GM12865 (cell line): Measurements from ENCODE around the gene POC1A.

ENCODE experiments used
- DNase-seq: peaks from one replicate; pipeline ENCODE4 v3.0.0; 2010; ENCODE audit warnings: low read depth
- H3K4me3 ChIP-seq: 2 replicates; pipeline ENCODE4 v1.5.1; 2011; ENCODE audit warnings: mild to moderate bottlenecking, low read depth, low read length, control low read depth
- TF ChIP-seq, protein P1 (sequence below): IDR thresholded peaks from 2 replicates; pipeline ENCODE4 v1.5.1; 2011; ENCODE audit warnings: low read length, control low read depth, low read depth, inconsistent platforms; ENCODE audit not compliant: insufficient read depth; ENCODE audit errors: missing control alignments

Gene POC1A

DNA sequence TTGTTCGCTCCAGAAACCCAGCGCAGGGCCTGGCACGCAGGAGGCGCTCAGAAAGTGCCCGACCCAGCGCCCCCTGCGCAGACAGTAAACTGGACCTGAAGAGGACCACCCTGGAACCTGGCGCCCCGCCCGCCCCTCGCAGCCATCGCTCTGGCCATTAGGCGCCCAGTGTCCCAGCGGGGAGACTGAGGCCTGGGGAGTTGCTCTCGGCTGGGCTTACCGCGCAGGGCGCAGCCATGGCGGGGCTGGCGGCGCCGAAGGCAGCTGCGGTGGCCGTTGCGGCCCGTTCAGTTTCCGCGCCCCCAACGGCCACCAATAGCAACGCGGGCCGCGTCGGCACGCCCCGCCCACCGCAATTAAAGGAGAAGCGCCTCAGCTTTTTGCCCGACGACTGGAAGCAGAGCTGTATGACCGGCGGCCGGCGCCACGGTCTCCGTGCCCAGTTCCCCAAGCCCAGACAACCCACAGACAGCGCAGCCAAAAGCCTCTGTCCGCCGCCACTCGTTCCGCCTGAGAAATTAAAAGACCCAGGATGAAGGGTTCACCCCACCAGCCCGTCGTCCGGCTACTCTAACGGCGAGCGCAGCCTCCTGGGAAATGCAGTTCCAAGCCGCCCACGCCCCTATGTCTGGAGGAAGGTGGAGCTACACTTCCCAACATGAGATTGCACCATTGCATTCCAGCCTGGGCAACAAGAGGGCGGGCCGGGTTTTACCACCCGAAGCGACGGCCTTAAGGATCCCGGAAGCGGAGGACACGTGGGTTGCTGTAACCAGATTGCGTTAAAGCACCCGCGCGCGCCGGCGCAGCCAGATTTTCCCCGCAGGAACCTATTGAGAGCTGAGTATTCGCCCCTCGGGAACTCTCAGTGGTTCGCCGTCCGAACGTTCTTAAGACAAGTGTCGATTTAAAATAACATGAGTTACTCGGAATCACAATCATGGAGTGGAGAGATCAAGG is at the start of gene POC1A:
Gene POC1A, minus strand, starts transcription at position 289 of the 960 bp plus-strand sequence. Its CDS starts 51 bp downstream, at position 238.
- TF ChIP-seq, protein P1, sequence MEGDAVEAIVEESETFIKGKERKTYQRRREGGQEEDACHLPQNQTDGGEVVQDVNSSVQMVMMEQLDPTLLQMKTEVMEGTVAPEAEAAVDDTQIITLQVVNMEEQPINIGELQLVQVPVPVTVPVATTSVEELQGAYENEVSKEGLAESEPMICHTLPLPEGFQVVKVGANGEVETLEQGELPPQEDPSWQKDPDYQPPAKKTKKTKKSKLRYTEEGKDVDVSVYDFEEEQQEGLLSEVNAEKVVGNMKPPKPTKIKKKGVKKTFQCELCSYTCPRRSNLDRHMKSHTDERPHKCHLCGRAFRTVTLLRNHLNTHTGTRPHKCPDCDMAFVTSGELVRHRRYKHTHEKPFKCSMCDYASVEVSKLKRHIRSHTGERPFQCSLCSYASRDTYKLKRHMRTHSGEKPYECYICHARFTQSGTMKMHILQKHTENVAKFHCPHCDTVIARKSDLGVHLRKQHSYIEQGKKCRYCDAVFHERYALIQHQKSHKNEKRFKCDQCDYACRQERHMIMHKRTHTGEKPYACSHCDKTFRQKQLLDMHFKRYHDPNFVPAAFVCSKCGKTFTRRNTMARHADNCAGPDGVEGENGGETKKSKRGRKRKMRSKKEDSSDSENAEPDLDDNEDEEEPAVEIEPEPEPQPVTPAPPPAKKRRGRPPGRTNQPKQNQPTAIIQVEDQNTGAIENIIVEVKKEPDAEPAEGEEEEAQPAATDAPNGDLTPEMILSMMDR = no peak
- peak; percentile 96 for DNase-seq
- peak within 1 kb of the TSS; percentile 66 for H3K4me3 ChIP-seq

DNA sequence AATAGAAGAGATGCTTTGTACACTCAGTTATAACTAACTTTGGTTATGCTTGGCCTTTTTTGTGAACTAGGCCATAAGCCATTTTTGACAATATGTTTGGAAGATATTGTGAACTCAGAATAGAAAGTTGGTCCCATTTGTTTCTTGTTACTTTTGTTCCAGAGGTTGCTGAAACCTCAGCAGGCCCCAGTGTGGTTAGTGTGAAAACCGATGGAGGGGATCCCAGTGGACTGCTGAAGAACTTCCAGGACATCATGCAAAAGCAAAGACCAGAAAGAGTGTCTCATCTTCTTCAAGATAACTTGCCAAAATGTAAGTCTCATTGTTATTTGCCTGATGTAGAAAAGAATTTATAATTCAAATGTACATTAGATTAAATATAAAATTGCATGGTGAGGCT is 49.5 kb upstream of the POC1A start:
- TF ChIP-seq, protein P1 = no peak
- DNase-seq = no peak
- H3K4me3 ChIP-seq = no peak overlapping the region

DNA sequence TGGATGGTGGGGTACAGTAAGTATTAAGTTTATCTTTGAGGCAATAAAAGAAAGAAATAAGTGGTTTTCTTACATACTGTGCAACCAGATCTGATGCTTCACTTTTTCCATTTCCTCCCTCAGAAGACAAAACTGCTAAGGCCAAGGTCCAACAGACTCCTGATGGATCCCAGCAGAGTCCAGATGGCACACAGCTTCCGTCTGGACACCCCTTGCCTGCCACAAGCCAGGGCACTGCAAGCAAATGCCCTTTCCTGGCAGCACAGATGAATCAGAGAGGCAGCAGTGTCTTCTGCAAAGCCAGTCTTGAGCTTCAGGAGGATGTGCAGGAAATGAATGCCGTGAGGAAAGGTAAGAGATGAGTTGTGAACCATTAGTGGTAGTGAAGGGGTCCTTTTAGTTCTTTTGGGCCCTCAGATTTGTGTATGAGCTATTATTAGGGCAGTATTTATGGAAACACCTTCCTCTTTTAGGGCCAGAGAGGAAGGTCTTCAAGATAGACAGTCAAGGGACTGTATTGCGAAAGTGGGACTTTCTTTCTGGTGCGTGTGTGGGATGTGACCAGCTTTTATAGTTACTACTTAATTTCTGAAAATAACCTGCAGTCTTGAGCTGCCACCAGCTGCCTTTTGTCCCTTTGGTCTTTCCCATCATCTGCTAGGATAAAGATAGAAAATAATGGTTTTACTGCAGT is 48.3 kb upstream of the POC1A start:
- DNase-seq = peak; percentile 29
- TF ChIP-seq, protein P1 = no peak
- no peak overlapping the region for H3K4me3 ChIP-seq

DNA sequence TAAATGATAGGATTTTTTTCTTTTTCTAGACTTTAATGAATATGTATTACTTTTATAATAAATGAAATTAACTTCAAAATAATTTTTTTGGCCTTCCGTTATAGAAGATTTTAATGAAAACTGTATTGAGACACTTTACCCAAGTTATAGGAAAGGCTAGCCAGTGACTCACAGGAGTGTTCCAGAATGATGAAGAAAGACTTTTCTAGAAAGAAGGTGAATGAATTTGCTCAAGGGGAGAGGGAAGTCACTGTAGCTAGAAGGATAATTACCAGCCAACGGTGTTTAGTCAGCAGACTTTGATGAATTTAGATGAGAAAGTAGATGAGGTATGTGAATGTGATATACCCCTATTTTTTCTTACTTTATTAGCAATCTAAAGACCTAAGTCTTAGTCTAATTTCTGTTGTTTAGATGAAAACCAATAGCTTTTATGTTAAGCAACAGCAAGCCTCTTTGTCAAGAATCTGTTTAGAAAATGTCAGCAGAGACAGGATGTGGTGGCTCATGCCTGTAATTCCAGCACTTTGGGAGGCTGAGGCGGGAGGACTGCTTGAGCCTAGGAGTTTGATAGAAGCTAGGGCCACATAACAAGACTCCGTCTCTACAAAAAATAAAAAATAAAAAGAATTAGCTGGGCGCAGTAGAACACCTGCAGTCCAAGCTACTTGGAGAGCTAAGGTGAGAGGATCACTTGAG is 46.9 kb upstream of the POC1A start:
- TF ChIP-seq, protein P1 = no peak
- DNase-seq = no peak
- H3K4me3 ChIP-seq = no peak overlapping the region

DNA sequence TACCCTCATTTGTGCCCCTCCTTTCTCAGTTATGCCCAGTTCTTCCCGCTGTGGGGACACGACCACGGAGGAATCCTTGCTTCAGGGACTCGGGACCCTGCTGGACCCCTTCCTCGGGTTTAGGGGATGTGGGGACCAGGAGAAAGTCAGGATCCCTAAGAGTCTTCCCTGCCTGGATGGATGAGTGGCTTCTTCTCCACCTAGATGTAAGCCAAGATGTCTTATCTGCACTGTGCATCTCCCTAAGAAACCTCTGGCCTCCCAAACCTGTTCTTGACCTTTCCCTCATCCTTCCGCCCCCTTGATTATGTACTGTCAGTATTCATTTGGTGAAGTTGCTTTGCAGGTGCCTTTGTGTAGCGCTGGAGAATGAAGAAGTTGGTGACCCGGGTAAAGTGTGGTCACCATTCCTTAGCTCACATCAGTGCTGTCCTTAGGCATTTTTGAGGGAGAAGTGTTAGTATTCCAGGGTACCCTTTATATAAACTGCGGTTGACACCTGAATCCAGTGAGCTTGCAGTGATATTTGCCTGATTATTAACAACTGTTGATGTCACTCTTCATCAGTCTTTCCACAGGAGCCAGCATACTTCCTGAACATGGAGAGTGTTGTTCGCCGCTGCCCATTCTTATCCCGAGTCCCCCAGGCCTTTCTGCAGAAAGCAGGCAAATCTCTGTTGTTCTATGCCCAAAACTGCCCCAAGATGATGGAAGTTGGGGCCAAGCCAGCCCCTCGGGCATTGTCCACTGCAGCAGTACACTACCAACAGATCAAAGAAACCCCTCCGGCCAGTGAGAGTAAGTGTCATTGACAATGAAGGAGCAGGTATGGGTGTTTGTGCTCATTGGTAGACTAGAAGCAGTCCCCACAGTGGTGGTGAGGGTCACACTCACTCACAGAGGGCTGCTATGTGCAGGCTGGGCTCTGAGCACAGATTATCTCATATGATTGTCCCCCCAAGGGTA is 44.7 kb upstream of the POC1A start:
- TF ChIP-seq, protein P1 = no peak
- H3K4me3 ChIP-seq = peak overlapping the region; percentile 82
- no peak for DNase-seq
